GM18867 (cell line): Measurements from ENCODE around the gene SLC24A3.

ENCODE experiments used
- ATAC-seq: cut with Tn5 transposase; IDR thresholded peaks from one replicate; pipeline ENCODE4 v1.9.1; 2021; ENCODE audit warnings: mild to moderate bottlenecking, moderate library complexity; ENCODE audit not compliant: unreplicated experiment

Gene SLC24A3

DNA sequence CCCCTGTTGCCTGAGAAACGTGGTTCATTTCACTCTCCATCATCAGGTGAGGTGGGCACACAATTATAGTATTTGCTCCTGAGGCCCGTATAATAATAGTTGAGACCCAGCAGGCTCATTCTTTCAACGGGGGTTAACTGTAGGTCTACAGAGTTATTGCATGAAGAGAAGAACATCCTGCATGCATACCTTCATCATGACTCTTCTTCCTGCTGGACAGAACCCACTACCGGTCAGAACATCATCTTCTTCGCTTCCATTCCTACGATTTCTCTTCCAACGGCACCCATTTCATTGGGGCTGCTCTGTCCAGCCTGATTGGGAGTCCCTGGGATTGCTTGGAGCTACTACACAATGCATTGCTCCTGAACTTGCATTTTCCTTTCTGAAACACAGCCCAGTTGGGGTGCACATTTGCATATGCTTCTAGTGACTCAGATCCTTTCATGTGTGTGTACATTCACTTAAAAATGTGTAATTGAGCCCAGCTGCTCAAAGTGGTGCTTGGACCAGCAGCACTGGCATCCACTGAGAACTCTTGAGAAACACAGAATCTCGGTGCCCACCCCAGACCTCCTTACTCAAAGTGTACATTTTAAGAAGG is 57.4 kb downstream of the SLC24A3 start:
- no peak for ATAC-seq

DNA sequence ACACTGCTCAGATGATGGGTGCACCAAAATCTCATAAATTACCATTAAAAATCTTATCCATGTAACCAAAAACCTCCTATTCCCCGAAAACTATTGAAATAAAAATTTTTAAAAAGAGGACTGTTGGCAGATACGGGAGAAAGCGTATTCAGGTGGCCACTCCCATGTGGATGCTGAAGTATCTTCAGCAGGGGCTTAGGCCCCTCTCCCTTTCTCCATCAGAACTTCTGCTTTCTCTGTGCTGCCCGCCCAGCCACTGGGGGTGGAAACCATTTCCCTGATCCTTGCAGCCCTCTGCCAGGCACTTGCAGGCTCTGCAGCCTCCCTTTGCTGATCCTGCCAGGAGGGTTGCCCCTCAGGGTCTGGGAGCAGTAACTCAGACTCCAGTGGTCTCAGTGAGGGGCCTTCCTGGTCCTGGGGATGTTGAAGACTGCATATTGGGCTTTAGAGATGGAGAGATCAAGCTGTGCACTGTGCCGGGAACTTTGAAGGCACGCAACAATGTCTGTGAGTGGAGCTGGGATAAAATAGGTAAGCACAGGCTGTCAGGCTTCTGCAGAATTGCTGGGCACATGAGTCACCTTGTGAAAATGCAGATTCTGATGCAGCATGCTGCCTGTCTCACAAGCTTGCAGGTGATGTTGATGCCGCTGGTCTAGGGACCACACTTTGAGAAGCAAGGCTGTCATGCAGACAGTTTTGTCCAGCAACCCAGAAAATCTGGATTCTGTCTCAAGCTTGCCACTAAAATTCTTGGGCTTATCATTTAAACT is 59.6 kb downstream of the SLC24A3 start:
- ATAC-seq = no peak

GRCh38 chr20:19272976-19273654 is 60.7 kb downstream of the SLC24A3 start:
- no peak for ATAC-seq

- ATAC-seq = no peak
These were observed 61.6 kb downstream of the SLC24A3 start for GRCh38 chr20:19274001-19274400.

GRCh38 chr20:19274412-19275015 is 62.1 kb downstream of the SLC24A3 start:
- ATAC-seq = no peak

DNA sequence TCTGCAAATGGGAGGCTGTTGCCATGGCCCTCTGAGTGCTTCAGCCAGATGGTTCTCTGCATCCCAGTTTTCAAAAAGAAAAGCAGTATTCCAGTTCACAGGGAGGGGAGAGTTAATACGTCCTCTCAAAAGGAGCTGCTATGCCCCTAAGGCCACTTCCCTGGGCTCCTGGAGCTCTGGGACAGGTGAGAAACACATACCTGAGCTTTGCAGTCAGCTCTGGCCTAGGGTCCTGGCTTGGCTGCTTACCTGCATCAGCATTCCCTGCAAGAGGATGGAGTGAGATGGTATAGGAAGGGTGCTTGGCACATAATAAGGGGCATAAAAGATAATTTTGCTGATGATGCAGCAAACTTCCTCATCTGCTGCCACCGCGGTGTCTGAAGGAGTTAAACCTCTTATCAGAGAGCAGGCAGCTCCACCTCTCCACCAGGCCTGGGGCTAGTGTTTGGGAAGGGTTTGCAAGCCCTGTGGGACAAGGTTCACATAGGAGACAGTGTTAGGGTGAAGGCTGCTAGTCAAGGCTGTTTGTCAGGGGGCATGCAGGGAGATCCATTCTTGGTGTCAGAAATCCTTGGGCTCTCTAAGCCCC is 62.7 kb downstream of the SLC24A3 start:
- no peak for ATAC-seq

DNA sequence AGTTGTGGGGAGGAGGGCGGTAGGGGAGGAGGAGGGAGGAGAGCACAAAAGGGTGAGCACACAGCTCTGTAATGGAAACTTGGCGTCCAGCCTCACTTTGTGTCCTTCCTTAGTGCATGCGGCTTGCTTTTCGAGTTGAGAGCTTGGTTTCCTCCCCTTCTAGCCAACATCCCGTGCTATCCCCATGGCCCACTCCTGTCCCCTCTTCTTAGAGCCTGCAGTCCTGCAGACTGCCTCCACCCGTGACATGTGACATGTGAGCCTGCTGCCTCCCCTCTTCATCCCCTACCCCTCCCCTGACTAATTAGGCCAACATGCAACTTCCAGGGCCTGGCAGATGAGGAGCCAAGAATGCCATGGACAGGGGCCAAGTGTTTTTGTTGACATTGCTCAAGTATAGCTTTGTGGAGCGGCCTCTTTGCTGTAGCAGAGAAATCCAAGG is 63.2 kb downstream of the SLC24A3 start:
- no peak for ATAC-seq

- no peak for ATAC-seq
These were observed 64.9 kb downstream of the SLC24A3 start for GRCh38 chr20:19277381-19277780.

- no peak for ATAC-seq
These were observed 71.1 kb downstream of the SLC24A3 start for GRCh38 chr20:19283490-19284025.

- ATAC-seq = no peak
These were observed 72.1 kb downstream of the SLC24A3 start for GRCh38 chr20:19284400-19285178.

DNA sequence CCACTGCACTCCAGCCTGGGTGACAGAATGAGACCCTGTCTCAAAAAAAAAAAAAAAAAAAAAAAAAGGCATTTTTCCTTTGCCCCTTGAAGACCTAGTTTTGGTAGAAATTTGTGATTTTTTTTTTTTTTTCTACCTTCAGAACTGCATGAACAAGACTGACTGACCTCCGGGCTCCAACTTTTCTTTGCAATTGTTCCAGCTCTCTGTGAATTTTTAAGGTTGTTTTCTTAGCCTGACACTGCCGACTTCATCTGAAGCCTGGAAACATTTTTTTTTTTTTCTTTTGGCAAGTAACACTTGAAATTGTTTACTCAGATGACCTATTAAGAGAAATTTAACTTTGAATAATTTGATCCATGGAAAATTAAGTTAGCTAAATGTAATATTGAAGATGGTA is 73.0 kb downstream of the SLC24A3 start:
- ATAC-seq = no peak

- no peak for ATAC-seq
These were observed 75.6 kb downstream of the SLC24A3 start for GRCh38 chr20:19288061-19288460.

DNA sequence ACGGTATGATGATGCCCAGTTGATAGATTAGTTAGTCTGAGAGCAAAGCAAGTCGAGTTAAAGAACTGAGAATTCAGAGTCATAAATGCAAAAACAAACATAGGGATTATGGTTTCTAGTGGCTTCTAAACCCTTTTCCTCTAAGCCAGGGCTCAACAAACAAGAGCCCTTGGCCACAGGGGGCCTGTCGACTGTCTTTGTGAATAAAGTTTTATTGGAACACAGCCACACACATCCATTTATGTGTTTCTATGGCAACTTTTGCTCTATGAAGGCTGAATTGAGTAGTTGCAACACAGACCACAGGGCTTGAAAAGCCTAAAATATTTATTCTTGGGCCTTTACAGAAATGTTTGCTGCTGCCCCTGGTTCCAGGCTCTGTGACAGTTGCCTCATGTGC is 76.2 kb downstream of the SLC24A3 start:
- no peak for ATAC-seq

DNA sequence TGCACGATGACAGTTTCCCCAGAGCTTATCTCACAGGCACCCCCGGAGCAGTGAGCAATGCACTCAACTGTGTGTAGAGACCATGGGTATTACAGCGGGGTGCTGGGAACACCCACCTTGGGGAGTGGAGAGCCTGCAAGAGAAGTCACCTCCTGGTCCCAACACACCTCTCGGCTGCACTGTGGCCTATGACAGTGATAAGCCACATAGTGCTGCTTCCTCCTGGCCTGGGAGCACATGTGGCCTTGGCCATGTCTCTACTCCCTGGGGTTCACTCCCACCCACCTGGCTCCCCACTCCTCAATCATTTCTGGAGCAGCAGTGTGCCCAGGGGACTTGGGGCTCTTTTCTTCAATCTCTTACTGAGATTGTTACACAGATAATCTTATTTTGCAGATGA is 77.0 kb downstream of the SLC24A3 start:
- ATAC-seq = no peak

DNA sequence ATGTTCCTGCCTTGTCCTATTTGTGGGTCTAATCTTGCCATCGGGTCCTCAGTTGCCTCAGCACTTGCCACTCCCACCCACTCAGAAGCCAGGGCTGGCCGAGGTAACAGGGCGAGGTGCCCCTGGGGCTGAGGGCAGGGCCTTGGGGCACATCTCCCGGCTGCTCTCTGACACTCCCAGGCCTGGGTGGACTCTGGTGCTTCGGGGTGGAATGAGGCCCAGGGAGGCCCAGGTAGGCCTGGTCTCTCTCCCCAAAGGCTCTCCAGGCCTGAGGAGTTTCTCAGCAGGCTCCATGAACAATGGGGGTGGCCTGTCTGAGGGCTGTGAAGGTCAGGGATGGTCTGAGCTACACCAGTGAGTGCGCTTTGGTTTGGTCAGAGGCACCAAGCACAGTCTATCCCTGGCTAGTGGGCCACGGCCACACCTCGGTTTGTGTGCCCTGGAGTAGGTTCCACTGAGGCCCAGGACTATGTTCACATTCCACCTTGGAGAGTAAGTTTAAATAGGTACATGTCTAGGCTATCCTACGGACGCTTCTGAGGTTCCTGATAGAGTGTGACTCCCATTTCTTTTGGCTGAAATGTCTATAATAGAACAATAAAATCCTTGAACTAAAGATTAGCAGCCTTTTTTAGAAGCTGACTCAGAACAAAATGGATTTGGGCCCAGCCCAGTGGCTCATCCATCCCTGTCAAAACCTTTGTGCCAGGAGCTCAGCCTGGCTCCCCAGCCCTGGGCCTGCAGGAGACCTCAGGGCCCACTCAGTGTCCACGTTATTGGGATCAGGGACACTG is 78.8 kb downstream of the SLC24A3 start:
- no peak for ATAC-seq

DNA sequence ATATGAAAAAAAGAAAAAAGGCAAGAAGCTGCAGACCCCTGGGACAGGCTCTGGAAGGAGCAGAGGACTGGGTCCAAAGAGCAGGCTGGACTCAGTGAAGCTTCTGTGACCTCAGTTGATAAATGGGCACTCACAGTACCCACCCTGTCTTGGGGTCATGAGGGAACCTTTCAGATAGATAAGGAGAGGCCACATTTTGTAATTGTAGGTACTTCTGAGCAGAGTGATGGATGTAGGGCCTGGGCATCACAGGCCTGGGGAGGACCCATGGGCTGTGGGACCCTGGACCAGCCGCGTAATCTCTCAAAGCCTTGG is 79.3 kb downstream of the SLC24A3 start:
- no peak for ATAC-seq

DNA sequence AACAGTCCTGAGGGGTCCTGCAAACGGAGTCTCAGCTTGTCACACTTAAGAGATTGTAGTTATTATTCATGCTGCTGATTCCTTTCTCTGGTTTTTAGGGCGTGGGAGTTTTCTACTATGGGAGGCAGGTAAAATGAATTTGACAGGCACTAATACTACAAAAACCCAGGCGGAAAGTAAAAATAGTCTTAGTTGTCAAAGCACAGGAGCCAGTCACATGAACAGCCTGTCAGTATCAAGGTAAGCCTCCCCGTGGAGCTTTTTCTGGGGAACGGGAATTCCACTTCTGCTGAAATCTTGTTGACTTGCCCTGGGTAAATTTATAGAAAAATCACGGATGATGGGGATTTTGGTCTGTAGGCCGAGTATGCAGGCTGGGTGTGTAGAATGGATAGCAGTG is 79.8 kb downstream of the SLC24A3 start:
- ATAC-seq = no peak

DNA sequence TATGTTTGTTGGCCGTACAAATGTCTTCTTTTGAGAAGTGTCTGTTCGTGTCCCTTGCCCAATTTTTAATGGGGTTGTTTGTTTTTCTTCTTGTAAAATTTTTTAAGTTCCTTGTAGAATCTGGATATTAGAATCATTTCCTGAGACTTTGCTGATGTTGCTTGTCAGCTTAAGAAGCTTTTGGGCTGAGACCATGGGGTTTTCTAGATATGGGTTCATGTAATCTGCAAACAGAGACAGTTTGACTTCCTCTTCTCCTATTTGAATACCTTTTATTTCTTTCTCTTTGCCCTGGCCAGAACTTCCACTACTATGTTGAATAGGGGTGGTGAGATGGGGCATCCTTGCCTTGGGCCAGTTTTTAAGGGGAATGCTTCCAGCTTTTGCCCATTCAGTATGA is 82.6 kb downstream of the SLC24A3 start:
- no peak for ATAC-seq

- no peak for ATAC-seq
These were observed 86.2 kb downstream of the SLC24A3 start for GRCh38 chr20:19298652-19299051.

- no peak for ATAC-seq
These were observed 88.0 kb downstream of the SLC24A3 start for GRCh38 chr20:19300395-19300794.
